Peyer's patch (tissue), 4 donors: Measurements from ENCODE around the gene PRPS1.

Source experiments
- POLR2A ChIP-seq, 2 donors: fragments of 450-650 bp; IDR thresholded peaks; one replicate each; pipeline ENCODE4 v1.5.1; 2017; ENCODE audit warnings: antibody characterized with exemption in 2 of 2, mild to moderate bottlenecking in 2 of 2, moderate library complexity in 2 of 2
- TF ChIP-seq, protein P1 (sequence below), 6 experiments: fragments of 450-650 bp in 4 of 6; fragments of 200-600 bp in 2 of 6; sonication (generic) in 1 of 6; IDR thresholded peaks; one replicate each; pipeline ENCODE4 v1.5.1; 2017 to 2019; ENCODE audit warnings: antibody characterized with exemption in 6 of 6, mild to moderate bottlenecking in 3 of 6, moderate library complexity in 1 of 6

DNA sequence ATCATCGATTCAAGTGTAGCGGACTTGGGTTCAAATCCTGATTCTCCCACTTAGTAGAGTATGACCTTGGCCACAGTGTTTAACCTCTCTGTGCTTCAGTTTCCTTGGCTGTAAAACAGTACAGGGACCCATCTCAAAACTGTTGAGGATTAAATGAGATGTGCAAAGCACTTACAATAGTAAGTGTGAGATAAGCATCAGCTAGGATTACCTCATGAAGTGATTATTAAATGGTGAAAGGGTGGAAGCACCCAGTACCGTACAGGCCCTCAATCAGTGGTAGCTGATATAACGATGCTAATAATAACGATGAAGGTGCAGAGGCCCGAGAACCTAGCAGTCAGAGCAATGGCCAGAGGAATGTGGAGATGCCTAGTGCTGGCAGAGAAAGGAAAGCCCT lies 45.1 kb downstream of the PRPS1 start:
- TF ChIP-seq, protein P1, sequence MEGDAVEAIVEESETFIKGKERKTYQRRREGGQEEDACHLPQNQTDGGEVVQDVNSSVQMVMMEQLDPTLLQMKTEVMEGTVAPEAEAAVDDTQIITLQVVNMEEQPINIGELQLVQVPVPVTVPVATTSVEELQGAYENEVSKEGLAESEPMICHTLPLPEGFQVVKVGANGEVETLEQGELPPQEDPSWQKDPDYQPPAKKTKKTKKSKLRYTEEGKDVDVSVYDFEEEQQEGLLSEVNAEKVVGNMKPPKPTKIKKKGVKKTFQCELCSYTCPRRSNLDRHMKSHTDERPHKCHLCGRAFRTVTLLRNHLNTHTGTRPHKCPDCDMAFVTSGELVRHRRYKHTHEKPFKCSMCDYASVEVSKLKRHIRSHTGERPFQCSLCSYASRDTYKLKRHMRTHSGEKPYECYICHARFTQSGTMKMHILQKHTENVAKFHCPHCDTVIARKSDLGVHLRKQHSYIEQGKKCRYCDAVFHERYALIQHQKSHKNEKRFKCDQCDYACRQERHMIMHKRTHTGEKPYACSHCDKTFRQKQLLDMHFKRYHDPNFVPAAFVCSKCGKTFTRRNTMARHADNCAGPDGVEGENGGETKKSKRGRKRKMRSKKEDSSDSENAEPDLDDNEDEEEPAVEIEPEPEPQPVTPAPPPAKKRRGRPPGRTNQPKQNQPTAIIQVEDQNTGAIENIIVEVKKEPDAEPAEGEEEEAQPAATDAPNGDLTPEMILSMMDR (IDR thresholded peaks at IDR 0.05), result no peak
- no peak for TF ChIP-seq POLR2A (IDR thresholded peaks at IDR 0.05)
